Activated CD8-positive, alpha-beta memory T cell treated with anti-CD3 and anti-CD28 coated beads, Interleukin-2, amount 10 ng/mL, durations not matched to agents 7 days and 5 days (primary cell): Measurements from ENCODE around the gene TWIST1. TPM values are rescaled to one million over a fixed set of nuclear protein-coding genes. Genes with fewer than 3 reads are reported as not detected.

Experiments used
- ATAC-seq: fragments of 150-1000 bp; cut with Tn5 transposase; one replicate; pipeline ENCODE4 v1.10.0; 2021; ENCODE audit warnings: moderate library complexity
- CTCF ChIA-PET: fragments of 350-600 bp; sonication (Branson Sonifier 250); formaldehyde crosslinking; loops from one replicate; lab custom pipeline; 2021; ENCODE audit warnings: antibody characterized with exemption; lab: Charles Lee
- DNase-seq: peaks from one replicate; pipeline ENCODE4 v3.0.0-alpha.2; 2020
- H3K27ac Mint-ChIP-seq: one replicate; pipeline ENCODE4 v1.8.0; 2021; ENCODE audit warnings: mild to moderate bottlenecking, mixed read lengths
- H3K27me3 Mint-ChIP-seq: one replicate; pipeline ENCODE4 v1.8.0; 2021; ENCODE audit warnings: mixed read lengths
- H3K36me3 Mint-ChIP-seq: one replicate; pipeline ENCODE4 v1.8.0; 2021; ENCODE audit warnings: mild to moderate bottlenecking, mixed read lengths
- H3K4me1 Mint-ChIP-seq: one replicate; pipeline ENCODE4 v1.8.0; 2021; ENCODE audit warnings: mixed read lengths
- H3K4me3 Mint-ChIP-seq: one replicate; pipeline ENCODE4 v1.8.0; 2021; ENCODE audit warnings: mild to moderate bottlenecking, moderate library complexity, mixed read lengths
- H3K9me3 Mint-ChIP-seq: one replicate; pipeline ENCODE4 v1.8.0; 2022; ENCODE audit warnings: low read depth, mixed read lengths
- total RNA-seq, 2 experiments: library from RNA; stranded (reverse); gene quantifications; one replicate each; pipeline ENCODE4 v1.2.3, GENCODE V29; 2021

TWIST1 gene
- total RNA-seq, 2 experiments from 2014 or later: 0.55 to 0.63 TPM

DNA sequence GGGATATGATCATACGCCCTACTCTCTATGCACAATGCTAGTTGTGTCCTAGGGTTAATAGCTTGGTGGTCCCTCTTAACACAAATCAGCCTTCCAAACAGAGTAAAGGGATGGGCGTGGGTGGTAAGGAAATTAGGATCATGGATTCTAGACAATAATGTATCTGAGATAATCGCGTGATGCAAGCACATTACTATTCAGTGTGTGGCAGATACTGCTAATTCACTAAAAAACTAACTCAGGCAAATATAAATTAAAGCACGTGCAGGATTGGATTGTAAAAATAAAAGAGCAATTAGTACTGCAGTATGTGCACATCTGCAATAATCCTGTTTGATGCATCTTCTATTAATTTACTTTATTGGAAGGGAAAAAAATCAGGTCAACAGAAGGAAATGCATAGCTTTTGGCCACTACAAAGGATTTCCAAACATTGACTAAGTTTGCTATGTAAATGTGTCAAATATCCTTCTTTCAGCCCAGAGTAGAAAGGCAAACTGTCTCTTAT lies 22.0 kb downstream of the TWIST1 start:
- no peaks in the 10 kb centered on the region for H3K27me3 Mint-ChIP-seq
- no peaks in the 10 kb centered on the region for H3K9me3 Mint-ChIP-seq
- ATAC-seq: no peak
- CTCF ChIA-PET: no interaction called here
- H3K4me1 Mint-ChIP-seq: no peaks in the 10 kb centered on the region
- H3K36me3 Mint-ChIP-seq: no peaks in the 10 kb centered on the region
- H3K4me3 Mint-ChIP-seq: no peak overlapping the region
- no peak for DNase-seq
- no peak overlapping the region for H3K27ac Mint-ChIP-seq

DNA sequence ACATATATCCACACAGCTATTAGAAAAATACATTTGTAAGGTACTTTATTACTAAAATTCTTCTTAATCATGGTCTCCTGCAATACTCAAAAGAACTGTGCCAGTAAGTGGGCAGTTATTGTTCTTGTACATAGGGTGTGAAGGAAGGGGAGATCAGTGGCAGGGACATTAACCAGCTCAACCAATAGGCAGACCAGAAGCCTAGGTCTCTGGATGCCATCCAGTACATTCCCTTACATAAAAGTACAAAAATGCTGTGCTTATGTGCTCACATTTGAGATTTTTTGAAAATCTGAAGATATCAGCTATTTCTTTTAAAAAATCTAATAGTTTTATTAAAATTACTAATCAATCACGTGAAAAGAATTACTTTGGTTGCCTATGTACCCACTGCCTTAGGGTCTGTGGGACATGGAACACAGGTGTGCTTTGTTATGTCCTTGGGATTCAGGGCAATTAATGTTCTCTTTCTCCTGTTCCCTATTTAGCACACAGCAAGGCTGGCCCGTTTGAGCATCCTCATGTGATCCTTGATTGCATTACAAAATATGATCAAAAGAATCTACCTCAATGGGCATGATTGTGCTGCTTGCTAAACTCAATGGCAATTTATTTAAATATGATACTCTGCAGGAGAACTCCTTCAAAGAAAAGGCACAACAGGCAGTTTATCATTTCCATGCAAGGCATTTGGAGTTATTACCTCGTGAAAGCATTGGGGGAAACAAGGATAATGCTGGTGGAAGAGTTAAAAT lies 22.7 kb downstream of the TWIST1 start:
- no peak for ATAC-seq
- no peaks in the 10 kb centered on the region for H3K27me3 Mint-ChIP-seq
- no peak overlapping the region for H3K4me3 Mint-ChIP-seq
- no peak for DNase-seq
- CTCF ChIA-PET: no interaction called here
- no peaks in the 10 kb centered on the region for H3K36me3 Mint-ChIP-seq
- H3K4me1 Mint-ChIP-seq: no peaks in the 10 kb centered on the region
- H3K9me3 Mint-ChIP-seq: no peaks in the 10 kb centered on the region
- H3K27ac Mint-ChIP-seq: no peak overlapping the region

DNA sequence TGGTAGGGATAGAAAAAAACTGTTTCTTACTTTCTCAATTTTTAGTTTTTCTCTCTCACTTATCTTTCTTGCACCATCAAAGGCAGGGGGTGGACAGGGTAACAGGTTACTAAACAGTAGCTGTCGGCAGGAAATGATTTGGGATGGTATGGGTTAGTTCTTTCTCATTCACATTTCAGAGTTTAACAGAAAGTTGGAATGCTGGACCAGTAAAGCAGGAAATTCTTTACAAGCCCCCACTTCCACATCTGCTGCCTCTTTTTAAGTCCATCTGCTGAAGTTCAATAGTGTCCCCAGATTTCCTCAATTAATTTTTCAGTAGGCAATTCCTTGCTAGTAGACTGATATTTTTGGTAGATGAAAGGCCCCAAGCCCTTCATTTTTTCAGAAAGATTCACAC lies 23.3 kb downstream of the TWIST1 start:
- Mint-ChIP-seq H3K27me3 (no peaks in the 10 kb centered on the region), H3K9me3 (no peaks in the 10 kb centered on the region), H3K4me1 (no peaks in the 10 kb centered on the region), H3K4me3 (no peak overlapping the region), H3K27ac (no peak overlapping the region), H3K36me3 (no peaks in the 10 kb centered on the region)
- ATAC-seq: no peak
- CTCF ChIA-PET: no interaction called here
- DNase-seq: no peak

DNA sequence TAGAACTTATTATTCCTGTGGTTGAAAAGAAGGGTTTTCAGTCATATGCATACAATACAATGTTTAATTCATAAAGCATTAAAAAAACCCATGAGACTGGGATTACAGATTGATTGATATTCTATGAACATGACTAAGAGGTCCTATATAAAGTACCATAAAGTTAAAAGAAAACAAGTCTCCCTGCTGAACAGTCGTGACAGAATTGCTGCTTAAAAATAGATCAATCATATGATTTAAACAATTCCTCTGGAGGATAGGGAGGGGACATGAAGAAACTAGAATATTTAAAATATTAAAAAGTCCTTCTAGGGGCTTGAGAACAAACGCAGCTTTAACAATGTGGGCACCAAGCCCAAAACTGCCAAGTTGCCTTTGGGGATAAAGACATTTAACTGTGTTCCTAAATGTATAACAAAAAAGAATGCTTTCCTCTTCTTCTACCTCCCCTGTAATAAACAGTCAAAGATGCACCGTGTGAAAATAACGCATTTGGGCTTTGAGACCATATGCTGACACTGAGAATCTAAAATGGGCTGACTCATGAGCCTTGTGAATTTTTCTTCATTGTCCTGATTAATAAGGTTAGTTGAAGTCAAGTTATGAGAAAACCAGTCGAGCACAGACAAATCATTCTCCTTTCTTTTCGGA lies 25.8 kb downstream of the TWIST1 start:
- no peak for DNase-seq
- no peak overlapping the region for H3K27ac Mint-ChIP-seq
- no peaks in the 10 kb centered on the region for H3K9me3 Mint-ChIP-seq
- H3K36me3 Mint-ChIP-seq: no peaks in the 10 kb centered on the region
- H3K4me3 Mint-ChIP-seq: no peak overlapping the region
- H3K4me1 Mint-ChIP-seq: no peaks in the 10 kb centered on the region
- ATAC-seq: no peak
- H3K27me3 Mint-ChIP-seq: no peaks in the 10 kb centered on the region
- CTCF ChIA-PET: no interaction called here

DNA sequence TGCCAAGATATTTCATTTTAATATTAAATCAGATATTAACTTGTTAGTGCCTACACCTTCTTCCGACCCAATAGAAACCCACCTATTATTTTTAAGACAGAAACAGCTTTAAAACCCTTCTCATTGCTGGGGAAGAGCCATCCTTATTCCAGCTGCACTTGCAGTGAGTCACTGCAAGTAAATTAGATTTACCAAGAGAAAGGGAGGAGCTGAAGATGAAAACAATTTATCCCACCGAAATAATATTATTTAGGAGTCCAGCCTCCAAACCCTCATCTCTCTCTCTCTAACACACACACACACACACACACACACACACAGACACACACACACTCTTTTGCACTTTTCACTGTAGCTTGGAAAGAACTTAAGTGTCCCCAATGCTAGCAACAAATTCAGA lies 26.9 kb downstream of the TWIST1 start:
- H3K27me3 Mint-ChIP-seq: no peaks in the 10 kb centered on the region
- H3K27ac Mint-ChIP-seq: no peak overlapping the region
- H3K9me3 Mint-ChIP-seq: no peaks in the 10 kb centered on the region
- H3K4me3 Mint-ChIP-seq: no peak overlapping the region
- CTCF ChIA-PET: no interaction called here
- no peaks in the 10 kb centered on the region for H3K36me3 Mint-ChIP-seq
- H3K4me1 Mint-ChIP-seq: no peaks in the 10 kb centered on the region
- DNase-seq (no peak), ATAC-seq (no peak)

DNA sequence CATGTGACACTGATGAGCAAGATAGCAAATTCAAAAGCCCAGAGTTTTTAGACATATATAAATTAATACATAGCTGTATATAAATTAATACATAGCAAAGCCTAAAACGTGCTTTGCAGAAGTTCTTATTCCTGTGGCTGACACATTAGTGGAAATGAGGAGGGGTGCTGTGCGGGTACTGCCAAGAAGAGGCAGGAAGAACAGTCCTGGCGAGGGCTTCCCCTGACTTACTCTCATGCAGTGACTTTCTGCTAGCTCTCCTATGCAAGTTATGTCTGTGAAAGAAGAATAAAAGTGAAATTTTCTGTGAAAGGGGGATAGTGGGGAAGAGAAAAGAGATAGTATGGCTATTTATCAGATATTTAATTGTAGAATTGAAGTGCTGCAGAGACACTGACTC lies 27.6 kb downstream of the TWIST1 start:
- ATAC-seq (no peak), DNase-seq (no peak)
- Mint-ChIP-seq H3K36me3 (no peaks in the 10 kb centered on the region), H3K4me3 (no peak overlapping the region), H3K27me3 (no peaks in the 10 kb centered on the region), H3K9me3 (no peaks in the 10 kb centered on the region), H3K27ac (no peak overlapping the region), H3K4me1 (no peaks in the 10 kb centered on the region)
- CTCF ChIA-PET: no interaction called here

DNA sequence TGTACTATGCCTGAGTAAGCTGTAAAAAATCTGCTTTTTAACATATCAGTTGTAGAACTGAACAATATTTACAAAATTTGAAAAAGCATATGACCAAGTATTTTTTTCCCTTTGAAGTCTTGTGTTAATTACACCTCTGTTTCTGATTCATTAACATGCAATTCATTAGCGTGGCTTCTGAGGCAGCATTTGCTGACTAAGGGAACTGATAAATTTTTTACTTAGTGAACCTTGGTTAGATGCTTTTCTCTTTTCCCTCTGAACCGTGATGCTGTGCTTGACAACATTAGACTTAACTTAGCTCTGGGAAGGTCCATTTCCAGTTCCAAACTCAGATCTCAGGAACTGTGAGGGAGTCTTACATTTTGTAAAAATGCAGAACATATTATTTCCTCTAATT lies 28.1 kb downstream of the TWIST1 start:
- H3K4me1 Mint-ChIP-seq: no peaks in the 10 kb centered on the region
- H3K27me3 Mint-ChIP-seq: no peaks in the 10 kb centered on the region
- no peaks in the 10 kb centered on the region for H3K9me3 Mint-ChIP-seq
- DNase-seq: no peak
- no peak overlapping the region for H3K27ac Mint-ChIP-seq
- CTCF ChIA-PET: no interaction called here
- ATAC-seq: no peak
- H3K36me3 Mint-ChIP-seq: no peaks in the 10 kb centered on the region
- H3K4me3 Mint-ChIP-seq: no peak overlapping the region

DNA sequence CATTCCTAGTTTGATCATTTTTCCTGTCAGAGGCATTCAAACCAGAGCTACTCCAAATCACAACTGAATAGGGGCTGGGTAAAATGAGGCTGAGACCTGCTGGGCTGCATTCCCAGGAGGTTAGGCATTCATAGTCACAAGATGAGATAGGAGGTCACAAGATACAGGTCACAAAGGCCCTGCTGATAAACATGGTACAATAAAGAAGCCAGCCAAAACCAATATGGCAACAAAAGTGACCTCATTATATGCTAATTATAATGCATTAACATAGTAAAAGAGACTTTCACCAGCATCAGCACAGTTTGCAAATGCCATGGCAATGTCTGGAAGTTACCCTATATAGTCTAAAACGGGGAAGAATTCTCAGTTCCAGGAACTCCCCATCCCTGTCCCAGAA lies 37.3 kb downstream of the TWIST1 start:
- CTCF ChIA-PET: no interaction called here
- ATAC-seq (no peak), DNase-seq (no peak)
- Mint-ChIP-seq H3K36me3 (no peaks in the 10 kb centered on the region), H3K4me3 (no peak overlapping the region), H3K27me3 (no peaks in the 10 kb centered on the region), H3K4me1 (no peaks in the 10 kb centered on the region), H3K9me3 (peaks cover 3% of the 10 kb centered on the region), H3K27ac (no peak overlapping the region)

DNA sequence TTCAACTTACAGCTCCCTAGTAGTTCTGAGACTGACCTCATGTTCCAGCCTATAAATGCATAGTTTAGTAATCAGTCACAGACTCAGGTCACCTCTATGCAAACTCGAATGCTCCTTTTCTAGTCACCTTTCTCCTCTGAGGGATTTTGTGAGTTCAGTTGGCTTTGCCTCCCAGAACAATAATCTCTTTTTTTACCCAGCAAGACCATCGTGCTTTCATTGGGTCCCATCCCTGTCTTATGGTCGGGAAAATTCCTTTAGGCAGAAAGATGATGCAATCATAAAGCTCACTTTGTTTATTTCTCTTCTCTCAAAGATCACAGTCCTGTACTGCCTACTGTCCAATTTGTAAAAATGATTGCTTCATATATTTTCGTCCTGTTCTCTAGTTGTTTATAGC lies 38.4 kb downstream of the TWIST1 start:
- Mint-ChIP-seq H3K27me3 (no peaks in the 10 kb centered on the region), H3K4me3 (no peak overlapping the region), H3K4me1 (no peaks in the 10 kb centered on the region), H3K27ac (no peak overlapping the region), H3K36me3 (no peaks in the 10 kb centered on the region), H3K9me3 (peaks cover 3% of the 10 kb centered on the region)
- DNase-seq: no peak
- no peak for ATAC-seq
- CTCF ChIA-PET: no interaction called here

DNA sequence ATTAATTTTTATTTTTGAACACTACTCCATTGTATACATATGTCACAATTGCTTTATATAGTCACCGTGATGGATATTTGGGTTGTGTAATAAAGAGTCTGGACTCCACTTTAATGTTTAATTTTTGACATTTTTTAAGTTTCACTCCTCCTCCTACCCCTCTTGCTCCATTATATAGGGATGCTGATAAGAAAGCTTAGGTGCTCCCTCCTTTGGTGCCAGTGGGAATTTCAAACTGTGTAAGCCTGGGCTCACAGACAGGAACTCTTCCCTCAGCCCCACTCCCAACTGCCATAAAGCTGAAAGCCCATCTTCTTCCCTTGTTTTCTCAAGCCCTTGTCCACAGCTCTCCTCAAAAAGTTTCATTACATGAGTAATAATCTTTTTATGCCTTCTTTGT lies 47.6 kb downstream of the TWIST1 start:
- no peak for DNase-seq
- H3K27ac Mint-ChIP-seq: no peak overlapping the region
- no peaks in the 10 kb centered on the region for H3K36me3 Mint-ChIP-seq
- H3K4me1 Mint-ChIP-seq: no peaks in the 10 kb centered on the region
- no peaks in the 10 kb centered on the region for H3K9me3 Mint-ChIP-seq
- ATAC-seq: no peak
- no peak overlapping the region for H3K4me3 Mint-ChIP-seq
- no peaks in the 10 kb centered on the region for H3K27me3 Mint-ChIP-seq
- CTCF ChIA-PET: no interaction called here

DNA sequence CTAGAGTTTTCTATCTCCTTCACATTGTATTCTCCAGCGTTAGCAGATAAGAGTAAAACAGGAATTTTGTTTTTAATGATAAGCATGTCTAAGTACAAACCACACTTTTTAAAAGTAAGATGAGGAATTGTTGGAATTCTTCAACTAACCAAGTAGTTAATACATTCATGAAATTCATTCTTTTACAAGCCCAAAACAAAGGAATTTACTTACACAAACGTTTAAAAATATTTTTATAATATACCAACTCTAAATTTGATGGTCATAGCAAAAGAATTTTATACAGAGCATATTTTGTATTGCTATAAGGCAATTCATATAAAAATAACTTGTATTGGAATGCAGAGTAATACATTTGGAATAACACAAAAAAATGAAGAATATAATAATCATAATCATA lies 51.3 kb downstream of the TWIST1 start:
- CTCF ChIA-PET: no interaction called here
- H3K27me3 Mint-ChIP-seq: no peaks in the 10 kb centered on the region
- H3K4me3 Mint-ChIP-seq: no peak overlapping the region
- H3K4me1 Mint-ChIP-seq: no peaks in the 10 kb centered on the region
- DNase-seq (no peak), ATAC-seq (no peak)
- H3K36me3 Mint-ChIP-seq: no peaks in the 10 kb centered on the region
- no peak overlapping the region for H3K27ac Mint-ChIP-seq
- H3K9me3 Mint-ChIP-seq: peaks cover 2% of the 10 kb centered on the region

Other genes with a start within 250 kb of the TWIST1 start
- not detected for gene FERD3L, start 27.8 kb upstream of the TWIST1 start, total RNA-seq